NCI-H2171 treated with DMSO at 0.1 percent for 48 hours (cell line): ENCODE results near the gene KHDRBS1.
"Not testable (repeated sequence)": the region's sequence is repeated elsewhere in the genome, so short reads cannot be mapped to it uniquely, and the experiment has no call there.

Source experiments
- DNase-seq: peaks from one replicate; lab custom pipeline; 2025; lab: John Stamatoyannopoulos, UW

Gene KHDRBS1

GRCh38 chr1:32013386-32014198, at the start of gene KHDRBS1:
Gene KHDRBS1, plus strand, starts transcription at chr1:32013868. Its CDS starts 128 bp downstream, at chr1:32013996.
- peak; percentile 98 for DNase-seq

DNA sequence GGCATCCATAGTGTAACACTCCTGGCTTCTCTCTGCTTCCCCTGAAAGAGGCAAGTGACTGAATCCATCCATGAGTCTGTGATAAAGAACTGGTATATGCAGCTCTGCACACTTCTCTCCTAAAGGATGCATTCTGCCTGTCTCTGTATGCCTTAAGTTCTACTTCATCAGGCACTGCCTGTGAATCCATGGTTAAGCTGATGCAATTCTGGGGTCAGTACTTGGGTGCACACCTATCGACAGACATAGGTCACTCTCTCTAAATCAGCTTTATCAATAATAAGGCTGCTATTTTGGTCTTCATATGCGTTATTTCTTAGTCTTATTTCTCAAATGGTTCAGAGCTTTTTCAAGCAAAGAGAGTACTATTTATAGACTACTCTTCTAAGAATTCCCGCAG, 42.8 kb upstream of the KHDRBS1 start:
- DNase-seq: no peak

DNA sequence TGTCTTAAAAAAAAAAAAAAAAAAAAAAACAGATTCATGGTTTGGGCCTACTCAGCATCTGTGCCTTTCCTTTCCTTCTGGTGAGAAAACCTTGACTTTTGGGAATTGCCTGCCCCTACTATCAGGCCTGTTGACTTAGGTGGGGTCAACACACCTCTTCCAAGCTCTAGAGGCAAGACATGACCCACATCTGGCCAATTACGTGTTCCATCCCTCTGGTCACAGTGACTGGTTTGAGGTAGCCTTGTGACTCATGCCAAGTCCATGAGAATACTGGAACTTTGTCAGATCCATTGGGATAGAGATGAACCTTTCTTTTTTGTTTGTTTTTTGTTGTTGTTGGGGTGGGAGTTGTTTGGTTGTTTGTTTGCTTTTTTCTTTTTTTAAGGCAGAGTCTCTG, 37.3 kb upstream of the KHDRBS1 start:
- DNase-seq: no peak

DNA sequence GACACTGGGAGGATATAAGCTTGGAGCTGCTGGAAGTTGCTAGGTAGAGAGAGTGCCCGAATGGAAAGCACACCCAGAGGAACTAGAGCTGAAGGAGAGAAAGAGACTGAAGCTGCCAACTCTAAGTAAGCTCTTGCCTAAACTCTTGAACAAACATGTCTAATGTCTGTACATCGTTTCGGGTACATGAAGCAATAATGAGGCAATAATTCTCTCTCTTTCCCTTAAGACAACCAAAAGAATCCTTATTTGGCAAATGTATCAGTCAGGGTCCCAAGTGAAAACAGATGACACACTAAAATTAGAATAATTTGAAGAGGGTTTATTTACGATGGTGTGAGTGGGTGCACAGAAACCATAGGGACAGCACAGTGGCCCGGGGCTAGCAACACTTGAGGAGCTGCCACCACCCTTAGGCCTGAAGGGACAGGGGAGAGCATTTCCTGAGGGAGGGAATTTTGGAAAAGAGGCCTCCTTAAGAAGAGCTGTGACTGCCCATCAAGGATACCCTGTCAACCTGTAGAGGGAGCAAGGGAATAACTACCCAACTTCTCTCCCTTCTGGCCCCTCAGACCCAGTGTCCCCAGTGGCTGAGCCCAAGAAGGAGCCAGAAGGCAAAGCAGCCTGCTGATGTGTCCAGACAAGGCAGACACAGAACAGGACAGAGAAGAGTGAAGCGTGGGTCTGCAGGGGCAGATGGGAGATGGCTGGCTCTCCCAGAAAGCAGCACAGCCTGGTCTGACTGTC, 36.1 kb upstream of the KHDRBS1 start:
- no peak for DNase-seq

DNA sequence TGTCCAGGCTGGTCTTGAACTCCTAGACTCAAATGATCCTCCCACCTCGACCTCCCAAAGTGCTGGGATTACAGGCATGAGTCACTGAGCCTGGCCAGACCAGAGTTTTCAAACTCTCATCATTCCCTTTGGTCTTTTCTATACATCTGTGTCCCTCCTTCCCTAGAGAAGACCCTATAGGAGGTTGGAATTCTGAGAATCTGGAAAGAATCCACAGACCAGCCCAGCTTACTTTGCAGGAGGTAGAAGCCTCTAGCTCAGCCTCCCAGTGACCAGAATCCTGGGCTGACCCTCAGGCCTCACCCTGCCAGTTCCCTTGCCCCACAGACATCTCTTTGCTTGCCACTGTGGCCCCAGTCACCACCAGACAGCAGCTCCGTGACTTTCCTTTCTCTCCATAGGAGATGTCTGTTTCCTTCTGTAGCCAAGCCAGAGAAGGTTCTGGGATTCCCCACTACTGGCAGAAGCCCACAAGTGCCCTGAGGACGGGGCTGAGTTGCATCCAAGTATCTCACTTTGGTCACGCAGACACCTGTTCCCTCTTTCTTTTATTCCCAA, 34.7 kb upstream of the KHDRBS1 start:
- no peak for DNase-seq

DNA sequence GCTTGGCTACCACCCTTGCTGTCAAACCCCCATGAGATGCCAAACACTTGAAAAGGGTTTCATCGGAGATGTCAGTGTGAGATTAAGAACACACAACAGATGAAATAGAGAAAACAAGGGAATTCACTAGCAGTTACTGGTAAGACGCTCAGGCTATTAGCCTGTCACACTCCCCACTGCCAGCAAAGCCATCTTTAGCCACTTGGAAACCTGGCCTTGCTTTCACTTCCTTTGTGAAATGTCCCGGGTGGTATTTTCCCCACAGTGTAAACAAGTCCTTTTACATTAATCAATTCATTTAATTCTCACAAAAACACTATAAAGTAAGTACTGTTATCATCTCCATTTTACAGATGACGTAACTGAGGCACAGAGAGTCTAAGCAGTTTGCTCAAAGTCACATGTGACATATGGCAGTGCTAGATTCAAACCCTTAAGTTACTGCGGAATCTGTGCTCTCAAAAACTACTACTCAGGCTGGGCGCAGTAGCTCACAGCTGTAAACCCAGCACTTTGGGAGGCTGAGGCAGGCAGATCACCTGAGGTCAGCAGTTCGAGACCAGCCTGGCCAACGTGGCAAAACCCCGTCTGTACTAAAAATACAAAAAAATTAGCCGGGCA, 32.7 kb upstream of the KHDRBS1 start:
- DNase-seq: no peak

DNA sequence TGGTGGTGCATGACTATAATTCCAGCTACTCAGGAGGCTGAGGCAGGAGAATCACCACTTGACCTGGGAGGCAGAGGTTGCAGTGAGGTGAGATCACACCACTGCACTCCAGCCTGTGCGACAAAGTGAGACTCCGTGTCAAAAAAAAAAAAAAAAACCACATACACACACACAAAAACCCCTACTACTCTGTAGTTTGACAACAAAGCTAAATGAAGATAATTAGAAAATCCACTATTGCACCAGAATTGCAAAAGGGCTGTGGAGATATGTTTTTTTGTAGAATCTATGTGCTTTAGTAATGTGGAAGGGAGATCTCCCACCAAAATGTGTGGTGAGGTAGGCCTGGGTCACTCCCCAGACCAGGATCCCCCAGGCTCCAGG, 32.2 kb upstream of the KHDRBS1 start:
- no peak for DNase-seq

DNA sequence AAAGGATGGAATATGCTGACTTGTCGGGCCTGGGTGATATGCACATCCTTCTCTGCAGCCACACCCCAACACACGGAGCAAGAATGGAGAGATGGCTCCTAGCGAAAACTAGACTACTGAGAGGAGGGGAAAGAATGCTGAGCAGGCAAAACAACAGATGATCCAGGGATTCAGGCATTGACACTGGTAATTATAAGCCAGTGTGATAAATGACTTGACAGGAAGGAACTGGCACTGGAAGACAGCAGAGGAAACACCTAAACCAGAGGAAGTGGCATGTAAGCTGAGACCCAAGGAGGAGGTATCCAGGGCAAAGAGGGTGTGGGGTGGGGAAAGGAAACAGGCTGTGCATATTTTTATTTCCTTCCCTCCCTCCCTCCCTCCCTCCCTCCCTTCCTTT, 31.7 kb upstream of the KHDRBS1 start:
- peak; percentile 59 for DNase-seq

DNA sequence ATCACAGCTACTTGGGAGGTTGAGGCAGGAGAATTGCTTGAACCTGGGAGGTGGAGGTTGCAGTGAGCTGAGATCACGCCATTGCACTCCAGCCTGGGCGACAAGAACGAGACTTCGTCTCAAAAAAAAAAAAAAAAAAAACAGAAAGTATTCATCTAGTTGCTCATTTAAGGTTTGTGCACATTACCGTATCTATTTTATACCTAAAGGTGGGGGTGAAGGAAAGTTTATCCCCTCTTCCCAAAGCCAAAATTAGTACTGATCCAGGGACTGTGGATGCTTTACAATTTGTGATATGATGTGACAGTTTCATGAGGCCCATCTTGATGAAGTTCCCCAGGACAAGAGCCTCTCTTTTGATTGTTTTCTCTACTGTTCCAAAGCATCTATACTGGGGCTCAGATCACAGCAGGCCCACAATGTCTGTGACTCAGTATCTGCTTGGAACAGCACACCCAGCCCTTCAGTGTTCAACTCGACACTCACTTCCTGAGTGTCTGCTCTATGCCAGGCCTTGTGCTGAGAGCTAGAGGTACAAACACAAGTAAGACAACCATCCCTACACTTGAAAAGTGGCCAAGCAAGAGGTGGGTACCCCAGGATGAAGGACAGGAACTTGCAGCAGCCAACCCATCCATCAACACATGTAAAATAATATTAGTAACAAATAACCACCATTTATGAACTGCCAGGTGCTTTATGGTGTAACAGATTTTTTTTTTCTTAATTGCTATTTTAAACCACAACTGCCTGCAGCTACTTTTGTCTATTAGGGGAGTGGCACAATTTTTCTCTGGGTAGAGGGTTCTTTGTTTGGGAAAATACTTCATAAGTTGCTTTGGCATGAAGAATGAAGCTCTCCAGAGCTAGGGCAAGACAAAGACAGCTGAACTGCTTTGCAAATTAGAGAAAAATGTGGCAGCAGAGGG, 29.0 kb upstream of the KHDRBS1 start:
- no peak for DNase-seq

GRCh38 chr1:31985430-31985829, 28.2 kb upstream of the KHDRBS1 start:
- DNase-seq: peak; percentile 42

DNA sequence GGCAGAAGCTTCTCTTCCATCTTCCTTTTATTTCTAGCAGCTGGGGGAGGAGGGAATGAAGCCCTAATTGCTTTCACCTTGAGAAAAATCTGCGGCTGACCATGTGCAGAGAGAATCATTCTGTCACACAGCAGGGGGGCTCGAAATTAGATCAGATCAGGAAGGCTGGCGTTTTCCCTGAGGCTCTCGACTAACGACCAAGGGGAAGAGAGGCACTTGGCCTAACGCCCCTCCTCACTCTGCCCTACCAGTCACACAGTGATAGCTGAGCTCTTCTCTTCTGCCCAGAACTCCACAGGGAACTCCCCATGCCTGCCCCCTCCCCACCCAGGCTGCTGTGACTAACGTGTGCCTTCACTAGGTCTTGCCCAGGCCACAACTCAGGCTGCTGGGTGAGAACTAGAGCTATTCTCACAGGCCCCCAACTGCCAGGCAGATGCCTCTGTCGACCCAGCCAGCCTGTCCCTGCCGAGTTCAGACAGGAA, 26.5 kb upstream of the KHDRBS1 start:
- peak; percentile 60 for DNase-seq

DNA sequence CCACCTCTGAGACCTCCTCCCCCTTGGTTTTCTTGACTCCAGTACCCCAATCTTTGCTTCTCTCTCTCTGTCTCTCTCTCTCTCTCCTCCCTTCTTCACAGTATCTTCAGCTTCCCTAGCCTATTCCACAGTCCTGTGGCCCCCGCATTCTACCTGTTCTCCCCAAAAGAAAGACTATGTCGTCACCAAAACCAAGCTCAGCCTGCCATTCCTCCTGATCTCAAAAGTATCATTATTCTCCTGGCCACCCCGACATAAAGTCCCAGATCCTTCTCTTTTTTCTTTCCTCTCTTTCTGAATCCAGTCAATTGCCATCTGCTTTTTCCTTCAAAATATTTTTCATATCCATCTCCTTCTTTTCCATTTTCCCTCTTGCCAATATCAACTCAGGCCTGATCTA, 23.7 kb upstream of the KHDRBS1 start:
- no peak for DNase-seq

- DNase-seq: no peak
Measured at GRCh38 chr1:31991182-31991581, 22.5 kb upstream of the KHDRBS1 start.

GRCh38 chr1:31995263-31995662, 18.4 kb upstream of the KHDRBS1 start:
- DNase-seq: no peak

DNA sequence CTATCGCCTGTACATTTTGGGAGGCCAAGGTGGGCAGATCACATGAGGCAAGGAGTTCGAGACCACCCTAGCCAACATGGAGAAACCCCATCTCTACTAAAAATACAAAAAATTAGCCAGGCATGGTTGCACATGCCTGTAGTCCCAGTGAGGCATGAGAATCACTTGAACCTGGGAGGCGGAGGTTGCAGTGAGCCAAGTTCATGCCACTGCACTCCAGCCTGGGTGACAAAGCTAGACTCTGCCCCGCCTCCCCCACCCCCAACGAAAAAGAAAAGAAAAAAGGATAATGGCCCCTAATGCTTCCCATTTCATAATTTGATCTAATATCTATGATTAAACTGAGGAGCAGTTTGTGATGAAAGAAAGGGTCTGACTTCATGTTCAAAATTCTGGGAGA, 17.5 kb upstream of the KHDRBS1 start:
- not testable (repeated sequence) for DNase-seq

- DNase-seq: no peak
Measured at GRCh38 chr1:32001863-32002262, 11.8 kb upstream of the KHDRBS1 start.

DNA sequence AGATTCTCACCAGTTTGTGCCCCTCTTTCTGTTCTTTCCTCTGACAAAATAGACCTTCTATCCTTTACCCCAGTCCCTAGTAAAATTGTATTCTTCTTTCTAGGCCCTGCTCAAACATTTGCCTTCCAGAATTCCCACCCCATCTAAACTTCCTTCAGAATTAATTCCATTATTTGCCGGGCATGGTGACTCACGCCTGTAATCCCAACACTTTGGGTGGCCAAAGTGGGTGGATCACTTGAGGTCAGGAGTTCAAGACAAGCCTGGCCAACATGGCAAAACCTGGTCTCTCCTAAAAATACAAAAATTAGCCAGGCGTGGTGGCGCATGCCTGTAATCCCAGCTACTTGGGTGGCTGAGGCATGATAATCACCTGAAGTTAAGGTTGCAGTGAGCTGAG, 11.4 kb upstream of the KHDRBS1 start:
- not testable (repeated sequence) for DNase-seq

DNA sequence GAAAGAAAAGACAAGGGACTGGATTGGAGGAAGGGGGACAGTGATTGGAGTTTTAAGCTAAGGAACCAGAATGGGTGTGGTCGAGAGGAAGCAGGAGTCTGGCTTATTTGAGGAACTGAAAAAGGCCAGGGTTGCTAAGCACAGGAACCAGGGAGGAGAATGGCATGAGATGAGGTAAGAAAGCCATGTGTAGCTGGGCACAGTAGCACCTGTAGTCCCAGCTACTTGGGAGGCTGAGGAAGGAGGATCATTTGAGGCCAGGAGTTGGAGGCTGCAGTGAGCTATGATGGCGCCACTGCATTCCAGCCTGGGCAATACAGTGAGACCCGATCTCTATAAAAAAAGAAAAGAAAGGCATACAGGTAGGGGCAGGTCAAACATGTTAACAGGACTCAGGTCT, 8.1 kb upstream of the KHDRBS1 start:
- DNase-seq: no peak

GRCh38 chr1:32007591-32007940, 6.1 kb upstream of the KHDRBS1 start:
- no peak for DNase-seq

DNA sequence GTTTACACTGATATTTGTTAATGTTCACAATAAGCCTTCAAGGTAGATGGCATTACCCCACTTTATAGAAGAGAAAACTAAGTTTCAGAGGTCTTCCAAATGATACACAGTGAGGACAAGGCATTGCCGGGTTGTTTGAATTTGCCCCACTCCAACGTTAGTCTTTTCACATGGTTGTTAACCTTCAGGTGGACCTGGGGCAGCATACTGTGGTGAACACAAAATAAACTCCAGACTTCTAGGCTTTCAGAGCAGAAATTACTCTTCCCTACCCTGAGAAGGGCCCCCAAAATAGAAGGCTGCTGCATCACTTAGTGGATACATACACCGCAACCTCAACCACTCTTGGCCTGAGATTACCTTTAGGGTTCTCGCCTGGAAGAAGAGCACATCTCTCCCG, 3.4 kb upstream of the KHDRBS1 start:
- DNase-seq: no peak

- no peak for DNase-seq
Measured at GRCh38 chr1:32012709-32013385, 821 bp upstream of the KHDRBS1 start.
